Kidney (tissue), 14 donors: Measurements from ENCODE around the gene HOXB3. TPM values are rescaled to one million over a fixed set of nuclear protein-coding genes. Genes with fewer than 3 reads are reported as not detected.

ENCODE experiments used
- DNase-seq, 5 donors: peaks; one replicate each; pipeline ENCODE4 v3.0.0-alpha.2; 2013 to 2020
- FAIRE-seq: peaks from 2 replicates; lab custom pipeline; 2012; peaks lifted over from hg19 to GRCh38; lab: Jason Lieb, UNC
- H3K27ac ChIP-seq, 2 donors: one replicate each; pipeline ENCODE4 v1.7.0; 2013; ENCODE audit warnings: low read depth in 2 of 2, low read length in 2 of 2, inconsistent platforms in 1 of 2
- H3K27me3 ChIP-seq: one replicate; pipeline ENCODE4 v1.7.1; 2013; ENCODE audit warnings: low read length, inconsistent platforms; ENCODE audit not compliant: control insufficient read depth, insufficient read depth
- H3K36me3 ChIP-seq, 3 donors: one replicate each; pipeline versions ENCODE4 v1.7.0 to v1.7.1; 2013; ENCODE audit warnings: low read length in 3 of 3, control low read depth in 1 of 3, inconsistent platforms in 1 of 3; ENCODE audit not compliant: insufficient read depth in 3 of 3, control insufficient read depth in 2 of 3
- H3K4me1 ChIP-seq, 3 donors: one replicate each; pipeline versions ENCODE4 v1.7.0 to v1.7.1; 2013; ENCODE audit warnings: low read length in 3 of 3, inconsistent platforms in 1 of 3, low read depth in 1 of 3; ENCODE audit not compliant: control insufficient read depth in 2 of 3, insufficient read depth in 2 of 3
- H3K4me3 ChIP-seq, 3 donors: one replicate each; pipeline versions ENCODE4 v1.7.0 to v1.8.1; 2013; ENCODE audit warnings: low read length in 3 of 3, control low read depth in 1 of 3, inconsistent platforms in 1 of 3
- H3K9ac ChIP-seq, 3 donors: one replicate each; pipeline versions ENCODE4 v1.7.0 to v1.7.1; 2013; ENCODE audit warnings: low read length in 3 of 3, control low read depth in 1 of 3, inconsistent platforms in 1 of 3
- H3K9me3 ChIP-seq, 3 donors: one replicate each; pipeline versions ENCODE4 v1.7.0 to v1.7.1; 2013; ENCODE audit warnings: low read length in 3 of 3, control low read depth in 1 of 3, inconsistent platforms in 1 of 3; ENCODE audit not compliant: control insufficient read depth in 2 of 3, insufficient read depth in 1 of 3
- intact Hi-C: fragments of 100-400 bp; cut with DNase I; formaldehyde crosslinking; loops from one replicate; pipeline ENCODE4 v1.11.1; 2022
- polyA plus RNA-seq: library from polyadenylated mRNA; stranded (reverse); fragments of 350-450 nt; fragmentation: Illumina TruSeq; extraction: RNeasy Lipid Tissue Mini Kit (QIAGEN cat#74804); gene quantifications from one replicate; pipeline ENCODE4 v1.2.3, GENCODE V29; 2014; ENCODE audit warnings: low read depth, low replicate concordance; ENCODE audit not compliant: insufficient read depth
- total RNA-seq: library from RNA; stranded (reverse); fragmentation: NEBNext Ultra II Directional; extraction: Animal tissue kit (Norgen Biotek cat#: 25700); gene quantifications from one replicate; pipeline ENCODE4 v1.2.1, GENCODE V29; 2021
- TF ChIP-seq, protein P1 (sequence below): IDR thresholded peaks from 3 replicates; pipeline ENCODE4 v1.5.1; 2012; ENCODE audit warnings: mild to moderate bottlenecking, moderate library complexity, borderline replicate concordance; ENCODE audit not compliant: insufficient read depth; ENCODE audit errors: extremely low read depth
- donor health status: control.
- donor health status: control.
- donor health status: control.
- donor health status: control.
- donor health status: control.
- donor health status: DM: yes; HTN: yes; CAD: no.
- donor health status: Normal renal cell carcinoma (clear cell type).

The HOXB3 gene
- total and polyA plus RNA-seq, 2 donors from 2014 or later, result 12.1 to 99.0 TPM

GRCh38 chr17:48637323-48638260 lies 47.6 kb upstream of the HOXB3 start:
- FAIRE-seq (no peak), DNase-seq (peak in 1 of 5 donors; percentile 39)
- H3K9ac ChIP-seq, result no peak overlapping the region
- no peaks in the 10 kb centered on the region for H3K36me3 ChIP-seq
- no peak overlapping the region for H3K27ac ChIP-seq
- no peaks in the 10 kb centered on the region for H3K4me1 ChIP-seq
- H3K27me3 ChIP-seq, result peaks cover 43% of the 10 kb centered on the region
- intact Hi-C loops, result no loop called here
- no peaks in the 10 kb centered on the region for H3K9me3 ChIP-seq
- no peak overlapping the region for H3K4me3 ChIP-seq
- TF ChIP-seq, protein P1, sequence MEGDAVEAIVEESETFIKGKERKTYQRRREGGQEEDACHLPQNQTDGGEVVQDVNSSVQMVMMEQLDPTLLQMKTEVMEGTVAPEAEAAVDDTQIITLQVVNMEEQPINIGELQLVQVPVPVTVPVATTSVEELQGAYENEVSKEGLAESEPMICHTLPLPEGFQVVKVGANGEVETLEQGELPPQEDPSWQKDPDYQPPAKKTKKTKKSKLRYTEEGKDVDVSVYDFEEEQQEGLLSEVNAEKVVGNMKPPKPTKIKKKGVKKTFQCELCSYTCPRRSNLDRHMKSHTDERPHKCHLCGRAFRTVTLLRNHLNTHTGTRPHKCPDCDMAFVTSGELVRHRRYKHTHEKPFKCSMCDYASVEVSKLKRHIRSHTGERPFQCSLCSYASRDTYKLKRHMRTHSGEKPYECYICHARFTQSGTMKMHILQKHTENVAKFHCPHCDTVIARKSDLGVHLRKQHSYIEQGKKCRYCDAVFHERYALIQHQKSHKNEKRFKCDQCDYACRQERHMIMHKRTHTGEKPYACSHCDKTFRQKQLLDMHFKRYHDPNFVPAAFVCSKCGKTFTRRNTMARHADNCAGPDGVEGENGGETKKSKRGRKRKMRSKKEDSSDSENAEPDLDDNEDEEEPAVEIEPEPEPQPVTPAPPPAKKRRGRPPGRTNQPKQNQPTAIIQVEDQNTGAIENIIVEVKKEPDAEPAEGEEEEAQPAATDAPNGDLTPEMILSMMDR, result no peak

DNA sequence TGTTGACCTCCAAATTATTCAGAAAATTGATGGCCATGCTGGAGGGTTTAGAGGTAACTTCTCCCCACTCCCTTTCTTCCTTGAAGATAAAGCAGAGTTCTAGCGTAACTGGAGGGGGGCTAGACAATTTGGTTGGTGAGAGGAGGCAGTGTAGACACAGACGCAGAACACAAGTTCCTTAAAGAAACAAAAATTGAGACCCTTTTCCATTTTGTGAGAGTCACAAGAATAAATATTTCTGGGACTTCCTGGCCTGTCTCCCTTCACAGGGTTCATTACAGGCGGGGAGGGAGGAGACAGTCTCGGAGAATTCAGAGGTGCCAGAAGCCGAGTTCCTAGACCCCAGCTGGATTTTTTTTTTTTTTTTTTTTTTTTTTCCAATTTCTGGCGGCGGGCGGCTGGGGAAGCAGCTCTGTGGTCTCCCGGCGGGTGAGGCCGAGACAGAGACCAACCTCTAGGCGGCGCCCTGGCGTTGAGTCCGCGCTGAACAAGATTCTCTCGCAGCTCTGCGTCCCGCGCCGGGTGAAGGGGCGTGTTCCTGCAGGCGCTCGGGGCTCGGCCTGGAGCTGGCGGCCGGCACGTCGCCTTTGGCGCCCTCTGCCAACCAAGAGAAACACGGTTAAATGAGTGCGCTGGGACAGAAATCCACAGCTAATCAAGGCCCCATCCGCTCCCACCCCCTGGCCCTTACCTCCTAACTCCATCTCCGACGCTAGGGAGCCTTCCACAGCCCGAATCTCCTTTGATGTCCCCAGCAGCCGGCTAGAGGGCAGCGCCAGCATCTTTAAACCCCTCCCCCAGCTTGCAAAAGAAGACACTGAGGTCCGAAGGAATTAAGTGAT lies 46.4 kb upstream of the HOXB3 start:
- H3K9me3 ChIP-seq, result no peaks in the 10 kb centered on the region
- peak overlapping the region in 1 of 3 donors; percentile 29 for H3K9ac ChIP-seq
- no peak overlapping the region for H3K4me3 ChIP-seq
- no peaks in the 10 kb centered on the region for H3K4me1 ChIP-seq
- peak; percentile 95 to 97 (median 96) for DNase-seq
- peaks cover 35% of the 10 kb centered on the region for H3K27me3 ChIP-seq
- no peak overlapping the region for H3K27ac ChIP-seq
- H3K36me3 ChIP-seq, result no peaks in the 10 kb centered on the region
- intact Hi-C loops, result no loop called here
- no peak for FAIRE-seq
- TF ChIP-seq, protein P1, result peak; percentile 69

DNA sequence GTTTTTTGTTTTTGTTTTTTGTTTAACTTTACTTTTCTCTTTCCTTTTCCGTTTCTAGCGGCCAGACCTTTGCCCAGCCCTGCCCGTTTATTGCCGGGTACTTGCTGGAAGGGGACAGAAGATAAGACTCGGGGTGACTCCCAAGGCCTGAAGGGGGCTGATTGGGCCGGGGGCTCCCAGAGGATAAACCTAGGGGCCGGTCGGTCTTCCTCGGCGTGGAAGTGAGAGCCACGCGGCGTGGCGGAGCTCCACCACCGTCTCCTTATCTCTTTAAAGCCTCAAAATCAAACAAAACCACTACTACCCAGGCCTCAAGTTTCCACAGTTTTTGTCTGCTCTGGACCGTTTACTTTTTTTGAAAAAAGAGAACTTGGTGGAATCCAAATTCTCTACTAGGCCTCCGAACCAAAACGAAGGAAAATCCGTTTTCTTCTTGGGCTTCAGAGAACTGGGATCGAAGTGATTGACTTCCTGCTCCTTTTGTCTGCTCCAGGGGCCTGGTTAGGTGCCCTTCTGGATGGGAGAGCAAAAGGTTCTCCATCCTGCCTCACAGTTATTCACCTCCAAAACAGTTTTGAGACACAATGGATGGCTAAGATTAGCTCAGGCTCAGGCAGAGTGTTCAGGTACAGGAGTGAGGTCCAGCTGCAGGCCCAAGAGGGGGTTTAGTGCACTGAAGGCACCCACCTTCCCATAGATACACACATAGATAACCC lies 44.6 kb upstream of the HOXB3 start:
- H3K36me3 ChIP-seq, result no peaks in the 10 kb centered on the region
- no peak overlapping the region for H3K27ac ChIP-seq
- no peaks in the 10 kb centered on the region for H3K9me3 ChIP-seq
- H3K27me3 ChIP-seq, result peaks cover 39% of the 10 kb centered on the region
- no peak overlapping the region for H3K4me3 ChIP-seq
- no peak for FAIRE-seq
- no peak overlapping the region for H3K9ac ChIP-seq
- intact Hi-C loops, result no loop called here
- H3K4me1 ChIP-seq, result no peaks in the 10 kb centered on the region
- DNase-seq, result peak in 1 of 5 donors; percentile 51
- TF ChIP-seq, protein P1, result no peak
